Measurements from ENCODE around the gene MELTF. TPM values are rescaled to one million over a fixed set of nuclear protein-coding genes. Genes with fewer than 3 reads are reported as not detected.
"Not testable (repeated sequence)": the region's sequence is repeated elsewhere in the genome, so short reads cannot be mapped to it uniquely, and the experiment has no call there.

Gene MELTF
- polyA plus RNA-seq, 1 donor from 2014 or later: 0.09 TPM

GRCh38 chr3:197033764-197034163 lies 4.1 kb upstream of the MELTF start:
- H3F3A ChIP-seq (ENCODE audit: insufficient read depth, low read length, poor library complexity, severe bottlenecking); H3K9me3 ChIP-seq (ENCODE audit: low read length): not testable (repeated sequence)

GRCh38 chr3:197031315-197032285 lies 2.0 kb upstream of the MELTF start:
- no peaks in the 10 kb centered on the region for H3K79me2 ChIP-seq (replicated peaks; ENCODE audit: insufficient read depth, low read length)
- H3K9ac ChIP-seq (ENCODE audit: low read length): no peak overlapping the region
- TF ChIP-seq TAF1 (IDR thresholded peaks at IDR 0.05; ENCODE audit: low read depth) (no peak), SMC3 (conservative IDR thresholded peaks at IDR 0.05; ENCODE audit: poor library complexity) (no peak)
- H3K4me2 ChIP-seq (ENCODE audit: low read length): no peak overlapping the region
- no peak overlapping the region for H3K4me3 ChIP-seq (ENCODE audit: low read length)
- H3K36me3 ChIP-seq (ENCODE audit: insufficient read depth, low read length): no peaks in the 10 kb centered on the region
- no peaks in the 10 kb centered on the region for H4K20me1 ChIP-seq (ENCODE audit: insufficient read depth)
- no peak overlapping the region for H3K27ac ChIP-seq (ENCODE audit: low read length)
- no peaks in the 10 kb centered on the region for H3F3A ChIP-seq (ENCODE audit: insufficient read depth, low read length, poor library complexity, severe bottlenecking)
- no peak overlapping the region for H2AFZ ChIP-seq (ENCODE audit: low read depth, low read length)
- peaks cover 15% of the 10 kb centered on the region for H3K27me3 ChIP-seq (ENCODE audit: insufficient read depth, low read depth, low read length)
- H3K9me2 ChIP-seq (ENCODE audit: insufficient read depth, low read length): no peaks in the 10 kb centered on the region
- no peaks in the 10 kb centered on the region for H3K9me3 ChIP-seq (ENCODE audit: low read length)

More at GRCh38 chr3:197033764-197034163, 4.1 kb upstream of the MELTF start:
- not testable (repeated sequence) for H3K4me3 ChIP-seq (ENCODE audit: low read length); H3K27ac ChIP-seq (ENCODE audit: low read length); H3K79me2 ChIP-seq (replicated peaks; ENCODE audit: insufficient read depth, low read length); H3K36me3 ChIP-seq (ENCODE audit: insufficient read depth, low read length); H3K4me2 ChIP-seq (ENCODE audit: low read length); H2AFZ ChIP-seq (ENCODE audit: low read depth, low read length); H4K20me1 ChIP-seq (ENCODE audit: insufficient read depth); H3K9me2 ChIP-seq (ENCODE audit: insufficient read depth, low read length); H3K9ac ChIP-seq (ENCODE audit: low read length)
- peaks cover 11% of the 10 kb centered on the region for H3K27me3 ChIP-seq (ENCODE audit: insufficient read depth, low read depth, low read length)

GRCh38 chr3:197030379-197031314 lies 1.0 kb upstream of the MELTF start:
- no peak for TF ChIP-seq RAD21 (conservative IDR thresholded peaks at IDR 0.05)
- no peak for TF ChIP-seq TAF1 (IDR thresholded peaks at IDR 0.05; ENCODE audit: low read depth)
- no peak for TF ChIP-seq EZH2 (IDR thresholded peaks at IDR 0.05; ENCODE audit: borderline replicate concordance, insufficient read depth, low read length, poor library complexity, severe bottlenecking)
- no peak for TF ChIP-seq POLR2AphosphoS5 (IDR thresholded peaks at IDR 0.05)
- Histone ChIP-seq H3K27ac (ENCODE audit: low read length) (no peak overlapping the region), H3K9me3 (ENCODE audit: low read length) (no peaks in the 10 kb centered on the region), H3K27me3 (ENCODE audit: insufficient read depth, low read depth, low read length) (peaks cover 15% of the 10 kb centered on the region), H3K9me2 (ENCODE audit: insufficient read depth, low read length) (no peaks in the 10 kb centered on the region), H3K4me2 (ENCODE audit: low read length) (no peak overlapping the region), H3K9ac (ENCODE audit: low read length) (no peak overlapping the region), H3K4me3 (ENCODE audit: low read length) (no peak overlapping the region), H4K20me1 (ENCODE audit: insufficient read depth) (no peaks in the 10 kb centered on the region), H2AFZ (ENCODE audit: low read depth, low read length) (no peak overlapping the region), H3K79me2 (replicated peaks; ENCODE audit: insufficient read depth, low read length) (no peaks in the 10 kb centered on the region), H3F3A (ENCODE audit: insufficient read depth, low read length, poor library complexity, severe bottlenecking) (no peaks in the 10 kb centered on the region), H3K36me3 (ENCODE audit: insufficient read depth, low read length) (no peaks in the 10 kb centered on the region)
